Measurements from ENCODE around the gene EARS2.
"Not testable (repeated sequence)": the region's sequence is repeated elsewhere in the genome, so short reads cannot be mapped to it uniquely, and the experiment has no call there.

The EARS2 gene

GRCh38 chr16:23567602-23568001 lies 10.5 kb upstream of the EARS2 start:
- no peak for DNase-seq (ENCODE audit: low read depth)

- no peak for DNase-seq (ENCODE audit: low read depth)
Measured at GRCh38 chr16:23566724-23567123, 9.6 kb upstream of the EARS2 start.

GRCh38 chr16:23564575-23565363 lies 7.6 kb upstream of the EARS2 start:
- no peak for DNase-seq (ENCODE audit: low read depth)

- DNase-seq (ENCODE audit: low read depth) = no peak
Measured at GRCh38 chr16:23563186-23563585, 6.0 kb upstream of the EARS2 start.

GRCh38 chr16:23562505-23562904 lies 5.4 kb upstream of the EARS2 start:
- DNase-seq (ENCODE audit: low read depth) = no peak

- no peak for DNase-seq (ENCODE audit: low read depth)
Measured at GRCh38 chr16:23561586-23561985, 4.4 kb upstream of the EARS2 start.

- DNase-seq (ENCODE audit: low read depth) = peak; percentile 17
Measured at GRCh38 chr16:23557779-23558702, 891 bp upstream of the EARS2 start.

- no peak for DNase-seq (ENCODE audit: low read depth)
Measured at GRCh38 chr16:23554536-23554935, 2.6 kb downstream of the EARS2 start.

GRCh38 chr16:23552161-23552560 lies 5.0 kb downstream of the EARS2 start:
- no peak for DNase-seq (ENCODE audit: low read depth)

- DNase-seq (ENCODE audit: low read depth) = no peak
Measured at GRCh38 chr16:23549938-23550337, 7.2 kb downstream of the EARS2 start.

- no peak for DNase-seq (ENCODE audit: low read depth)
Measured at GRCh38 chr16:23544436-23544835, 12.7 kb downstream of the EARS2 start.

- not testable (repeated sequence) for DNase-seq (ENCODE audit: low read depth)
Measured at GRCh38 chr16:23540817-23541178, 16.4 kb downstream of the EARS2 start.

- no peak for DNase-seq (ENCODE audit: low read depth)
Measured at GRCh38 chr16:23539984-23540816, 16.9 kb downstream of the EARS2 start.

- no peak for DNase-seq (ENCODE audit: low read depth)
Measured at GRCh38 chr16:23538919-23539278, 18.3 kb downstream of the EARS2 start.

GRCh38 chr16:23537390-23537789 lies 19.8 kb downstream of the EARS2 start:
- DNase-seq (ENCODE audit: low read depth) = no peak

GRCh38 chr16:23535901-23536300 lies 21.2 kb downstream of the EARS2 start:
- no peak for DNase-seq (ENCODE audit: low read depth)

- DNase-seq (ENCODE audit: low read depth) = no peak
Measured at GRCh38 chr16:23534868-23535860, 22.0 kb downstream of the EARS2 start.

GRCh38 chr16:23532448-23532847 lies 24.7 kb downstream of the EARS2 start:
- no peak for DNase-seq (ENCODE audit: low read depth)

- DNase-seq (ENCODE audit: low read depth) = no peak
Measured at GRCh38 chr16:23530062-23530461, 27.1 kb downstream of the EARS2 start.

GRCh38 chr16:23528644-23529310 lies 28.4 kb downstream of the EARS2 start:
- DNase-seq (ENCODE audit: low read depth) = no peak

Data from activated gamma-delta T cell treated with anti-CD3 and anti-CD28 coated beads, Interleukin-2, amount 50 U/mL, for 16 hours (primary cell).